ENCODE results near the gene ACACB. TPM values are rescaled to one million over a fixed set of nuclear protein-coding genes. Genes with fewer than 3 reads are reported as not detected.

ACACB gene
- total RNA-seq, 1 donor from 2014 or later, result 5.9 TPM

DNA sequence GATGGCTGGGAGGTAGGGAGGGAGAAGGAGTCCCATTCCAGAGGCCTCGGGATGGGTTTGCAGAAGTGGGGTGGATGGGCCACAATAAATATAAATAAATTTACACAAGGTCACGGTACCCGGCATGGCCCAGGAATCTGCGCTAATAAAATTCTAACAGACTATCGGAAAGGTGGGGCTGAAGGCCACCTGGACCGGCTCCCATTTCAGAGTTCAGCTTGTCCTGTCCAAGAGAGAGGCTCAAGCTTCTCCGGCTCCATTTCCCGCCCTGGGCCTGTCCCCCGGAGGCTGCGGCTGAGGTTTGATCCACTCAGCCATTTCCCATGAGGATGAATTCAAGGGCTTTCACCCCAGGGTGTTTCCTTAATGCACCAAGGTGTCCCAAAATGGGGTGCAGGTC lies 162.5 kb downstream of the ACACB start:
- no peak for DNase-seq (ENCODE audit: low spot score)
- TF ChIP-seq, protein P1, sequence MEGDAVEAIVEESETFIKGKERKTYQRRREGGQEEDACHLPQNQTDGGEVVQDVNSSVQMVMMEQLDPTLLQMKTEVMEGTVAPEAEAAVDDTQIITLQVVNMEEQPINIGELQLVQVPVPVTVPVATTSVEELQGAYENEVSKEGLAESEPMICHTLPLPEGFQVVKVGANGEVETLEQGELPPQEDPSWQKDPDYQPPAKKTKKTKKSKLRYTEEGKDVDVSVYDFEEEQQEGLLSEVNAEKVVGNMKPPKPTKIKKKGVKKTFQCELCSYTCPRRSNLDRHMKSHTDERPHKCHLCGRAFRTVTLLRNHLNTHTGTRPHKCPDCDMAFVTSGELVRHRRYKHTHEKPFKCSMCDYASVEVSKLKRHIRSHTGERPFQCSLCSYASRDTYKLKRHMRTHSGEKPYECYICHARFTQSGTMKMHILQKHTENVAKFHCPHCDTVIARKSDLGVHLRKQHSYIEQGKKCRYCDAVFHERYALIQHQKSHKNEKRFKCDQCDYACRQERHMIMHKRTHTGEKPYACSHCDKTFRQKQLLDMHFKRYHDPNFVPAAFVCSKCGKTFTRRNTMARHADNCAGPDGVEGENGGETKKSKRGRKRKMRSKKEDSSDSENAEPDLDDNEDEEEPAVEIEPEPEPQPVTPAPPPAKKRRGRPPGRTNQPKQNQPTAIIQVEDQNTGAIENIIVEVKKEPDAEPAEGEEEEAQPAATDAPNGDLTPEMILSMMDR (IDR thresholded peaks at IDR 0.05), result no peak
- Mint-ChIP-seq H3K9me3 (ENCODE audit: low read depth) (no peaks in the 10 kb centered on the region), H3K4me3 (ENCODE audit: unreplicated experiment) (no peak overlapping the region), H3K27ac (ENCODE audit: unreplicated experiment) (no peak overlapping the region), H3K4me1 (ENCODE audit: low read depth) (peaks cover 9% of the 10 kb centered on the region), H3K36me3 (ENCODE audit: low read depth) (no peaks in the 10 kb centered on the region), H3K27me3 (ENCODE audit: low read depth) (peaks cover 14% of the 10 kb centered on the region)

DNA sequence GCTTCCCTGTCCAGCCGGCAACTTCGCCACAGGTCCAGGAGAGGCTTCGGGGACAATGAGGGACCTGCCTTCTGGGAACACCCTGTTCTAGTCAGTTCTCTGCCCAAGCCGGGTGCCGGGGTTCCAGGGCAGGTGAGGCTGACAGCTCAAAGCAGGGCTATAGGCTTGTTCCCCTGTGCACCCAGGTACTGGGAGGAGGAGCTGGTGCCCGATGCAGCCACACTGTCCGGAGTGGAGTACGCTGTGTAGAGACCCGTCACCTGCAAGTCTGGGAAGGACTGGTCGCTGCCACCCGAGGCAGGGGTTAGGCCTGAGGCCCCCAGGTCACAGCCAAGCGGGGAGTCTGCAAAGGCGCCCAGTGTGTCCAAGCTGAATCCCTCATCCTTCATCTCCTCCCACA lies 163.1 kb downstream of the ACACB start:
- H3K9me3 Mint-ChIP-seq (ENCODE audit: low read depth), result no peaks in the 10 kb centered on the region
- no peak overlapping the region for H3K4me3 Mint-ChIP-seq (ENCODE audit: unreplicated experiment)
- H3K27me3 Mint-ChIP-seq (ENCODE audit: low read depth), result peaks cover 14% of the 10 kb centered on the region
- no peaks in the 10 kb centered on the region for H3K36me3 Mint-ChIP-seq (ENCODE audit: low read depth)
- peaks cover 14% of the 10 kb centered on the region for H3K4me1 Mint-ChIP-seq (ENCODE audit: low read depth)
- H3K27ac Mint-ChIP-seq (ENCODE audit: unreplicated experiment), result no peak overlapping the region
- TF ChIP-seq, protein P1 (IDR thresholded peaks at IDR 0.05), result no peak
- peak; percentile 88 for DNase-seq (ENCODE audit: low spot score)

DNA sequence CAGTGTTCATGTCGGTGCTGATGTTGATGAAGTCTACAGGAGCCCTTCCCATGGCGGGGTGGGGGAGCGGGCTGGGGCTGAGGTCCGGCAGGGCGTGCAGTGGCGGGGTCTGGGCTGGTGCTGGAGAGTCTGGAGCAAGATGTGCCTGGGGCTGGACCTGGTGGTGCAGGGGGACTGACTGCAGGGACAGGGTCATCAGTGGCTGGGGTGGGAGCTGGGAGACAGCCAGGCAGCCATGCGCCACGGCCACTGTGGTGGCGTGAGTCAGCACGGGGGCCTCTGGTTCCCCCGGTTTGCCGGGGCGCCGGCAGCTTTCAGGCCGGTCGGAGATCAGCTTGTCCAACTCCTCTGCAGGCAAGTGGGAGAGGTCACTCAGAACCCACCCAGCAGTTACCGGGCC lies 165.1 kb downstream of the ACACB start:
- no peak for DNase-seq (ENCODE audit: low spot score)
- no peaks in the 10 kb centered on the region for H3K9me3 Mint-ChIP-seq (ENCODE audit: low read depth)
- no peak overlapping the region for H3K27ac Mint-ChIP-seq (ENCODE audit: unreplicated experiment)
- no peak overlapping the region for H3K4me3 Mint-ChIP-seq (ENCODE audit: unreplicated experiment)
- no peaks in the 10 kb centered on the region for H3K36me3 Mint-ChIP-seq (ENCODE audit: low read depth)
- TF ChIP-seq, protein P1 (IDR thresholded peaks at IDR 0.05), result no peak
- H3K27me3 Mint-ChIP-seq (ENCODE audit: low read depth), result peaks cover 2% of the 10 kb centered on the region
- peaks cover 17% of the 10 kb centered on the region for H3K4me1 Mint-ChIP-seq (ENCODE audit: low read depth)

DNA sequence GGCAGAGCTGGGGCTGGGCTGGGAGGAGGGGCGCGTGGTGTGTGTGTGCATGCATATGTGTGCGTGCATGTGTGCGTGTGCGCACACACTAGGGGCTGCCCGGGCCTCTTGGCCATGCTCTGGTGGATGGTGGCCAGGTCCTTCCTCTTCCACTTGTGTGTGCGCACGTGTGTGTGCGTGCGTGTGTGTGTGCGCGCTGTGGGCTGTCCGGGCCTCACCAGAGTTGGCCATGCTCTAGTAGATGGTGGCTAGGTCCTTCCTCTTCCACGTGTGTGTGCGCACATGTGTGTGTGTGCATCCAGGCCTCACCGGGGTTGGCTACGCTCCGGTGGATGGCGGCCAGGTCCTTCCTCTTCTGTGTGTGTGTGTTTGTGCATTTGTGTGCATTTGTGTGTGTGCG lies 168.0 kb downstream of the ACACB start:
- Mint-ChIP-seq H3K27ac (ENCODE audit: unreplicated experiment) (no peak overlapping the region), H3K27me3 (ENCODE audit: low read depth) (peaks cover 1% of the 10 kb centered on the region), H3K4me1 (ENCODE audit: low read depth) (peaks cover 10% of the 10 kb centered on the region), H3K4me3 (ENCODE audit: unreplicated experiment) (no peak overlapping the region), H3K36me3 (ENCODE audit: low read depth) (no peaks in the 10 kb centered on the region), H3K9me3 (ENCODE audit: low read depth) (no peaks in the 10 kb centered on the region)
- DNase-seq (ENCODE audit: low spot score), result no peak
- TF ChIP-seq, protein P1 (IDR thresholded peaks at IDR 0.05), result no peak

DNA sequence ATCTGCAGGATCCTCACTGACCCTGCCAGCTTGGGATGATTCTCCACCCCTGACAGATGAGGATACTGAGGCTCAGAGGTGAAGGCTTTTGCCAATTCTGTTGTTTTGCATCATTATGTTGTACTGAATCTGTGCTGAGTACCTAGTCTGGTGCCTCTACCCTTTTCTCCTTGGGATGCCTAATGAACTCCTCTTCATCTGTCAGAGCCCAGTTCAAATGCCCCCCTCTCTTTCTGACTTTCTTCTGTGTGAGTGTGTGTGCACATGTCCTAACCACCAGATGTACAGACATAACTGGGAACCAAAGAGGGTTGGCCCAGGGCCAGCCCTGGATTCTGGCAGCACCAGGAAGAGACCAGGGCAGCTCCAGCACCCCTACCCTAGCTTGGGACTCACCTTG lies 169.9 kb downstream of the ACACB start:
- Mint-ChIP-seq H3K9me3 (ENCODE audit: low read depth) (no peaks in the 10 kb centered on the region), H3K4me1 (ENCODE audit: low read depth) (peaks cover 11% of the 10 kb centered on the region), H3K36me3 (ENCODE audit: low read depth) (no peaks in the 10 kb centered on the region), H3K4me3 (ENCODE audit: unreplicated experiment) (no peak overlapping the region), H3K27me3 (ENCODE audit: low read depth) (peaks cover under 1% of the 10 kb centered on the region), H3K27ac (ENCODE audit: unreplicated experiment) (no peak overlapping the region)
- DNase-seq (ENCODE audit: low spot score), result no peak
- TF ChIP-seq, protein P1 (IDR thresholded peaks at IDR 0.05), result no peak
